ENCODE measurements around the gene CHMP6.
"Not testable (repeated sequence)": the region's sequence is repeated elsewhere in the genome, so short reads cannot be mapped to it uniquely, and the experiment has no call there.

CHMP6 gene

GRCh38 chr17:81016575-81016974 lies 24.9 kb downstream of the CHMP6 start:
- no peak for DNase-seq

- not testable (repeated sequence) for DNase-seq
These were observed 25.7 kb downstream of the CHMP6 start for GRCh38 chr17:81017330-81017729.

- peak; percentile 81 for DNase-seq
These were observed 26.6 kb downstream of the CHMP6 start for GRCh38 chr17:81018044-81018802.

- DNase-seq, result no peak
These were observed 28.2 kb downstream of the CHMP6 start for GRCh38 chr17:81019563-81020442.

GRCh38 chr17:81020443-81020766 lies 28.8 kb downstream of the CHMP6 start:
- no peak for DNase-seq

GRCh38 chr17:81020767-81021497 lies 29.3 kb downstream of the CHMP6 start:
- no peak for DNase-seq

GRCh38 chr17:81021531-81022343 lies 30.1 kb downstream of the CHMP6 start:
- no peak for DNase-seq

- DNase-seq, result no peak
These were observed 30.7 kb downstream of the CHMP6 start for GRCh38 chr17:81022344-81022676.

GRCh38 chr17:81025065-81025740 lies 33.6 kb downstream of the CHMP6 start:
- no peak for DNase-seq

GRCh38 chr17:81025741-81026129 lies 34.1 kb downstream of the CHMP6 start:
- no peak for DNase-seq

GRCh38 chr17:81026266-81027036 lies 34.8 kb downstream of the CHMP6 start:
- DNase-seq, result no peak

- no peak for DNase-seq
These were observed 35.4 kb downstream of the CHMP6 start for GRCh38 chr17:81027038-81027437.

GRCh38 chr17:81027591-81028505 lies 36.2 kb downstream of the CHMP6 start:
- DNase-seq, result no peak

- DNase-seq, result no peak
These were observed 36.8 kb downstream of the CHMP6 start for GRCh38 chr17:81028506-81028858.

- no peak for DNase-seq
These were observed 38.2 kb downstream of the CHMP6 start for GRCh38 chr17:81029859-81030258.

GRCh38 chr17:81030312-81030711 lies 38.7 kb downstream of the CHMP6 start:
- not testable (repeated sequence) for DNase-seq

GRCh38 chr17:81030741-81031565 lies 39.3 kb downstream of the CHMP6 start:
- peak; percentile 68 for DNase-seq

- no peak for DNase-seq
These were observed 40.2 kb downstream of the CHMP6 start for GRCh38 chr17:81031566-81032550.
